HL-60 (cell line): Measurements from ENCODE around the gene DIP2C.
"Not testable (repeated sequence)": the region's sequence is repeated elsewhere in the genome, so short reads cannot be mapped to it uniquely, and the experiment has no call there.

Experiments used
- DNase-seq, 2 experiments: peaks; one replicate each; pipeline ENCODE4 v3.0.0-alpha.2; 2010 to 2020; ENCODE audit warnings: low read depth in 1 of 2, low spot score in 1 of 2
- H3K27ac ChIP-seq: fragments of 250-450 bp; sonication (Bioruptor Pico); replicated peaks from 2 replicates; pipeline ENCODE4 v1.5.1; 2020; ENCODE audit warnings: mild to moderate bottlenecking, moderate library complexity
- H3K27me3 ChIP-seq: fragments of 250-450 bp; sonication (Bioruptor Pico); 2 replicates; pipeline ENCODE4 v1.5.1; 2021; ENCODE audit warnings: mild to moderate bottlenecking, moderate library complexity; ENCODE audit not compliant: insufficient read depth, poor library complexity, severe bottlenecking
- H3K4me3 ChIP-seq: replicated peaks from 2 replicates; pipeline ENCODE4 v1.5.1; 2011; ENCODE audit warnings: mild to moderate bottlenecking, control low read depth, low read length; ENCODE audit not compliant: insufficient read depth
- CTCF ChIP-seq: IDR thresholded peaks from one replicate; pipeline ENCODE4 v1.5.1; 2011; ENCODE audit warnings: low read length, control low read depth, inconsistent platforms; ENCODE audit not compliant: insufficient read depth
- GABPA ChIP-seq: IDR thresholded peaks from 2 replicates; pipeline ENCODE4 v1.6.1; 2012; ENCODE audit warnings: low read depth
- POLR2AphosphoS5 ChIP-seq: IDR thresholded peaks from 2 replicates; pipeline ENCODE4 v1.6.1; 2012; ENCODE audit warnings: low read depth
- REST ChIP-seq: IDR thresholded peaks from 2 replicates; pipeline ENCODE4 v1.6.1; 2012; ENCODE audit warnings: low read depth; ENCODE audit not compliant: insufficient replicate concordance
- SPI1 ChIP-seq: IDR thresholded peaks from 2 replicates; pipeline ENCODE4 v1.6.1; 2012; ENCODE audit warnings: low read depth, mild to moderate bottlenecking, borderline replicate concordance

DIP2C gene

GRCh38 chr10:649445-649797, 40.0 kb downstream of the DIP2C start:
- TF ChIP-seq CTCF = no peak
- TF ChIP-seq SPI1 = no peak
- Histone ChIP-seq H3K27me3 (no peaks in the 10 kb centered on the region), H3K27ac (no peak overlapping the region), H3K4me3 (no peak overlapping the region)
- DNase-seq = no peak

- H3K27me3 ChIP-seq, H3K27ac ChIP-seq, DNase-seq, H3K4me3 ChIP-seq: not testable (repeated sequence)
These were observed 42.4 kb downstream of the DIP2C start for GRCh38 chr10:647019-647418.

GRCh38 chr10:646118-646524, 43.3 kb downstream of the DIP2C start:
- no peaks in the 10 kb centered on the region for H3K27me3 ChIP-seq
- no peak overlapping the region for H3K4me3 ChIP-seq
- TF ChIP-seq POLR2AphosphoS5 (no peak), REST (no peak), SPI1 (no peak), CTCF (no peak), GABPA (no peak)
- DNase-seq = no peak
- no peak overlapping the region for H3K27ac ChIP-seq

DNA sequence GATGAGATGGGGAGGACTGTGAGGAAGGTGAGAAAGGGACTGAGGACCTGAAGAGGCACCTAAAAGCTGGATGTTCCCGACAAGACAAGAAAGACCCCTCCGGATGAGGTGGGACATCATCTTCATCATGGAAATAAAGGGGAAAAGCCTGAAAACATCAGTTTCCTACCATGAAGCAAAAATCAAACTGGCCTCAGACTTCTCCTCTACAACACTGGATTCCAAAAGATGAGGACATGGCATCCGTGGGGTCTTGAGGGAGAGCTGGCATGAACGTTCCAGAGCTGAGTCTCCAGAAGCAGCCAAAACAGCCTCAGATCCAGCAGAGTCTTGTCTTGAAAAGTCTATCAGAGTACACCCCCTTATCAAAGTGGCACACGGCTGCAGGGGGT, 44.5 kb downstream of the DIP2C start:
- DNase-seq = no peak
- Histone ChIP-seq H3K4me3 (no peak overlapping the region), H3K27me3 (no peaks in the 10 kb centered on the region), H3K27ac (no peak overlapping the region)
- TF ChIP-seq CTCF (no peak), POLR2AphosphoS5 (no peak), GABPA (no peak), SPI1 (no peak), REST (no peak)
